Panc1 (cell line): Measurements from ENCODE around the gene INPP5F.

Experiments used
- POLR2AphosphoS5 ChIP-seq: IDR thresholded peaks from 2 replicates; pipeline ENCODE4 v1.6.1; 2012; ENCODE audit warnings: mild to moderate bottlenecking, low read depth, low read length, moderate library complexity
- SIN3A ChIP-seq: IDR thresholded peaks from 2 replicates; pipeline ENCODE4 v1.6.1; 2012; ENCODE audit warnings: low read depth, mild to moderate bottlenecking, low read length, moderate library complexity, borderline replicate concordance; ENCODE audit not compliant: insufficient read depth
- TF ChIP-seq, protein P1 (sequence below): fragments of 450-650 bp; IDR thresholded peaks from 2 replicates; pipeline ENCODE4 v1.5.1; 2017; ENCODE audit warnings: mild to moderate bottlenecking
- TF ChIP-seq, protein P2 (sequence below), 2 experiments: IDR thresholded peaks; 2 replicates each; pipeline ENCODE4 v1.6.1; 2011 to 2012; ENCODE audit warnings: low read depth in 2 of 2, control low read depth in 1 of 2, low read length in 1 of 2, mild to moderate bottlenecking in 1 of 2, moderate library complexity in 1 of 2; ENCODE audit not compliant: insufficient read depth in 1 of 2

DNA sequence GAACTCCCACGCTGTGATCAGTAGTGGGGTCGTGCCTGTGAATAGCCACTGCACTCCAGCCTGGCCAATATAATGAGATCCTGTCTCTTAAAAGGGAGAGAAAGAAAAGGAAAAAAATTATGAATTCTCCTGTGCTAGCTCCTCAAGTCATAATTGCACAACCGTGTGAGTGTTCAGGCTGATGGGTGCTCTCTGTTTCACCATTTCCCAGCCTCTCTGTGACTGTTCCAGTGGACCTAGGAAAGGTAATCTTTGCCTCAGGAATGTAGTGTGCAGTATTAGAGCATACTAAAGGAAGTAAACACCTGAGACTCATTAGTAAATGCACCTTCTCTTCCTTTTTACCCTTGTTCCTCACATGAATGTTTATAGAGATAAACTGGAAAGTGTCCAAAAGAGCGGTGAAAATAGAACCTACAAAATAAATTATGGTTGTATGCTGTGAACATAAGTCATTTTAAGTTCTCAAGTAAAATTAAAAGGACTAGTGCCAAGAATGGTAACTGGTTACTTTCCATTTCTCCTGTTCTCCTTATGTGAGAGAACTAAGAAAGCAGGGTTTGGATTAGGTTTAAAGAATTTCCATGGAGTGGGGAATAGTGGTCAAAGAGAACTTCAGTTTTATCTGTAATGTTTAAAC, 42.7 kb downstream of the INPP5F start:
- TF ChIP-seq, protein P1, sequence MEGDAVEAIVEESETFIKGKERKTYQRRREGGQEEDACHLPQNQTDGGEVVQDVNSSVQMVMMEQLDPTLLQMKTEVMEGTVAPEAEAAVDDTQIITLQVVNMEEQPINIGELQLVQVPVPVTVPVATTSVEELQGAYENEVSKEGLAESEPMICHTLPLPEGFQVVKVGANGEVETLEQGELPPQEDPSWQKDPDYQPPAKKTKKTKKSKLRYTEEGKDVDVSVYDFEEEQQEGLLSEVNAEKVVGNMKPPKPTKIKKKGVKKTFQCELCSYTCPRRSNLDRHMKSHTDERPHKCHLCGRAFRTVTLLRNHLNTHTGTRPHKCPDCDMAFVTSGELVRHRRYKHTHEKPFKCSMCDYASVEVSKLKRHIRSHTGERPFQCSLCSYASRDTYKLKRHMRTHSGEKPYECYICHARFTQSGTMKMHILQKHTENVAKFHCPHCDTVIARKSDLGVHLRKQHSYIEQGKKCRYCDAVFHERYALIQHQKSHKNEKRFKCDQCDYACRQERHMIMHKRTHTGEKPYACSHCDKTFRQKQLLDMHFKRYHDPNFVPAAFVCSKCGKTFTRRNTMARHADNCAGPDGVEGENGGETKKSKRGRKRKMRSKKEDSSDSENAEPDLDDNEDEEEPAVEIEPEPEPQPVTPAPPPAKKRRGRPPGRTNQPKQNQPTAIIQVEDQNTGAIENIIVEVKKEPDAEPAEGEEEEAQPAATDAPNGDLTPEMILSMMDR: no peak
- TF ChIP-seq, protein P2, sequence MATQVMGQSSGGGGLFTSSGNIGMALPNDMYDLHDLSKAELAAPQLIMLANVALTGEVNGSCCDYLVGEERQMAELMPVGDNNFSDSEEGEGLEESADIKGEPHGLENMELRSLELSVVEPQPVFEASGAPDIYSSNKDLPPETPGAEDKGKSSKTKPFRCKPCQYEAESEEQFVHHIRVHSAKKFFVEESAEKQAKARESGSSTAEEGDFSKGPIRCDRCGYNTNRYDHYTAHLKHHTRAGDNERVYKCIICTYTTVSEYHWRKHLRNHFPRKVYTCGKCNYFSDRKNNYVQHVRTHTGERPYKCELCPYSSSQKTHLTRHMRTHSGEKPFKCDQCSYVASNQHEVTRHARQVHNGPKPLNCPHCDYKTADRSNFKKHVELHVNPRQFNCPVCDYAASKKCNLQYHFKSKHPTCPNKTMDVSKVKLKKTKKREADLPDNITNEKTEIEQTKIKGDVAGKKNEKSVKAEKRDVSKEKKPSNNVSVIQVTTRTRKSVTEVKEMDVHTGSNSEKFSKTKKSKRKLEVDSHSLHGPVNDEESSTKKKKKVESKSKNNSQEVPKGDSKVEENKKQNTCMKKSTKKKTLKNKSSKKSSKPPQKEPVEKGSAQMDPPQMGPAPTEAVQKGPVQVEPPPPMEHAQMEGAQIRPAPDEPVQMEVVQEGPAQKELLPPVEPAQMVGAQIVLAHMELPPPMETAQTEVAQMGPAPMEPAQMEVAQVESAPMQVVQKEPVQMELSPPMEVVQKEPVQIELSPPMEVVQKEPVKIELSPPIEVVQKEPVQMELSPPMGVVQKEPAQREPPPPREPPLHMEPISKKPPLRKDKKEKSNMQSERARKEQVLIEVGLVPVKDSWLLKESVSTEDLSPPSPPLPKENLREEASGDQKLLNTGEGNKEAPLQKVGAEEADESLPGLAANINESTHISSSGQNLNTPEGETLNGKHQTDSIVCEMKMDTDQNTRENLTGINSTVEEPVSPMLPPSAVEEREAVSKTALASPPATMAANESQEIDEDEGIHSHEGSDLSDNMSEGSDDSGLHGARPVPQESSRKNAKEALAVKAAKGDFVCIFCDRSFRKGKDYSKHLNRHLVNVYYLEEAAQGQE (IDR thresholded peaks at IDR 0.05; ENCODE audit: insufficient read depth in 1 of 2, low read depth in 2 of 2, low read length in 1 of 2): no peak
- TF ChIP-seq SIN3A (no peak), POLR2AphosphoS5 (no peak)
